Fibroblast of the aortic adventitia (primary cell): ENCODE measurements around the gene LRIG1. TPM values are rescaled to one million over a fixed set of nuclear protein-coding genes. Genes with fewer than 3 reads are reported as not detected.
A peak's percentile ranks its signal among the peaks of the same experiment; 100 is the strongest.

Source experiments
- DNase-seq: peaks from one replicate; pipeline ENCODE4 v3.0.0-alpha.2; 2010; ENCODE audit warnings: low read depth
- H3K4me3 ChIP-seq: 2 replicates; pipeline ENCODE4 v1.5.1; 2011; ENCODE audit warnings: low read depth, mild to moderate bottlenecking, control low read depth, low read length, moderate library complexity
- total RNA-seq: library from RNA; depleted of rRNA; stranded (reverse); fragments of >200 nt; gene quantifications from 2 replicates; pipeline ENCODE4 v1.2.3, GENCODE V29; 2012; ENCODE audit warnings: low replicate concordance
- TF ChIP-seq, protein P1 (sequence below): IDR thresholded peaks from 2 replicates; pipeline ENCODE4 v1.5.1; 2011; ENCODE audit warnings: mild to moderate bottlenecking, low read length, control low read depth, inconsistent platforms; ENCODE audit not compliant: insufficient read depth

The LRIG1 gene
- total RNA-seq, 1 donor = 26.4 TPM

DNA sequence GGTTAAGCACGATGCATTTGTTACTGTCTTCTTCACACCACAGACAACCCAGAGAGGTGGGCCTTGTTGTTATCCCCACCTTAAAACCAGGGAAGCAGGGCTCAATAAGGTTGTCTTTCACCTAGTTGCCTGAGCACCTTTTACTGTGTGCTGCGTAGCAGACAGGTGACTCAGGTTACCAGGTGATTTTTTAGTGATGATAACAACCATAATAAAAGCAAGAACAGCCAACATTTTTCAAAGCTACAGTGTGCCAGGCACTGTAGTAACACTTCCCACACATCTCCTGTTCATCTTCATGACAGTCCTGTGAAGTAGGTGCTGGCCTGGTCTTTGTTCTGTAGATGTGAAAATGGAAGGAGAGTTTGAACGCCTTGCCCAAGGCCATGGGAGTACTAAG, 147.8 kb downstream of the LRIG1 start:
- TF ChIP-seq, protein P1, sequence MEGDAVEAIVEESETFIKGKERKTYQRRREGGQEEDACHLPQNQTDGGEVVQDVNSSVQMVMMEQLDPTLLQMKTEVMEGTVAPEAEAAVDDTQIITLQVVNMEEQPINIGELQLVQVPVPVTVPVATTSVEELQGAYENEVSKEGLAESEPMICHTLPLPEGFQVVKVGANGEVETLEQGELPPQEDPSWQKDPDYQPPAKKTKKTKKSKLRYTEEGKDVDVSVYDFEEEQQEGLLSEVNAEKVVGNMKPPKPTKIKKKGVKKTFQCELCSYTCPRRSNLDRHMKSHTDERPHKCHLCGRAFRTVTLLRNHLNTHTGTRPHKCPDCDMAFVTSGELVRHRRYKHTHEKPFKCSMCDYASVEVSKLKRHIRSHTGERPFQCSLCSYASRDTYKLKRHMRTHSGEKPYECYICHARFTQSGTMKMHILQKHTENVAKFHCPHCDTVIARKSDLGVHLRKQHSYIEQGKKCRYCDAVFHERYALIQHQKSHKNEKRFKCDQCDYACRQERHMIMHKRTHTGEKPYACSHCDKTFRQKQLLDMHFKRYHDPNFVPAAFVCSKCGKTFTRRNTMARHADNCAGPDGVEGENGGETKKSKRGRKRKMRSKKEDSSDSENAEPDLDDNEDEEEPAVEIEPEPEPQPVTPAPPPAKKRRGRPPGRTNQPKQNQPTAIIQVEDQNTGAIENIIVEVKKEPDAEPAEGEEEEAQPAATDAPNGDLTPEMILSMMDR = no peak
- H3K4me3 ChIP-seq = no peak overlapping the region
- no peak for DNase-seq

DNA sequence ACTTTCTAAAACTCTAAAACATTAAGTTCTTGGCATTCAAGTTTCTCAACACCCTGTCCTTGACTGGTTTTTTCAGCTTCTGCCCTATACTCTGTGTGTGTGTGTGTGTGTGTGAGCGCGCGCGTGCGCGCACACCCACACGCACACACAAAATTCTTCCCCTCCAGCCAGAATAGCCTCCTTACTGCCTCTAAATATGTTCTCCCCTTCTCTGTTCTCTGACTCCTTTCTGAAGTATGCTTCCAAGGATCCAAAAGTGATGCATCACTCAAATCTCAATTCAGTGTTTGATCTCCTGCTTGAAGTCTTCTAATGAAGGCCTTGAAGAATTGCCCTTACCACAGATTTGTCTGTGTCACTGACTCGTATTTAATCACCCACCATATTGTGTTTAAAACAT, 150.2 kb downstream of the LRIG1 start:
- no peak overlapping the region for H3K4me3 ChIP-seq
- TF ChIP-seq, protein P1 = no peak
- peak; percentile 32 for DNase-seq

DNA sequence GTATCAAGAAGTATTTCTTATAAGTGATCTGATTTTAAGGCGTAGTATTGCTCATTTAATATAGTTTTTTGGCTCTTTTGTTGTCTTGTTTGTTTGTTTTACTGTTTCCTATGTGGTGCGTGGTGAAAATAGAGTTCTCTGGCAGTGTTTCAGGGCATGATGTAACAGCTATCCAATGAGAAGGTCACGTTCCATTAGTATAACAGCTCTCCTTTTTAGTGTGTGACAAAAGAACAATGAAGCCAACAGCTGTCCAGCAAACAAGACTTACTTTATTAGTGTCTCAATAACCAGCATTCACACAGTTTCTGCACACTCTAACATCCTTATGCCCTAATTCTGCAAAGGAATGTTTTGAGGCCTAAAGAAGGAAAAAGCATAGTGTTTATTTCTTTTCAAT, 152.1 kb downstream of the LRIG1 start:
- no peak for DNase-seq
- TF ChIP-seq, protein P1 = no peak
- no peak overlapping the region for H3K4me3 ChIP-seq

DNA sequence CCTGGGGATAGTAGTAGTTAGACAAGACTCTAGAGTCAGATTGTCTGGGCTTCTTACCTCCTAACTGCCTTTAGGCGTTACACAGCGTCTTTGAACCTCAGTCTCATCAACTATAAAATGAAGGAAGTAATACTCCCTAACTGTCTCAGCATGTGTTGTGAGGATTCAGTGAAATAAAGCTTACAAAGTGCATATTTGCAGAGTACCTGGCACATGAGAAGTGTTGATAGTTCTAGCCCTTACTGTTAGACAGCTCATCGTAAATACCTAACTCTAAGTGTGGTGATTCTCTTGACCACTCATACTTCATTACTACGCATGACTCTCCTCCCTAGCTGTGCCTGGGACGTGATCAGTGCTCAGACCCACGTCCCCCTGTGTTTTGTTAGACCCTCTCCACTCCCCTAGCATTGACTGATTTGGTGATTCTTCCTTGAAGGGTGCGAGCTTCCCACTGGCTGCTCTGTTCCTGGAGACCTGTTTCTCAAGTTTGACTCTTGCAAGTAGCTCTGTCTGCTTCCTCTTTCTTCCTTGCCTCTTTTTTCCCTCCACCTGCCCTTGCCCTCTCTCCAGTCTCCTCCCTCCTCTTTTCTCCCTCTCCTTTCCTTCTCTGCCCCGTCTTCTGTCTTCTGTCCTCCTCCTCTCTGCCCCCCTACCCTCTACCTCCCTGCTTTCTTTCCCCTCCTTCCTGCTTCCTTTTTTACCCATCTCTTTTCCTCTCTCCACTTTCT, 155.8 kb downstream of the LRIG1 start:
- TF ChIP-seq, protein P1 = no peak
- no peak overlapping the region for H3K4me3 ChIP-seq
- DNase-seq = no peak

DNA sequence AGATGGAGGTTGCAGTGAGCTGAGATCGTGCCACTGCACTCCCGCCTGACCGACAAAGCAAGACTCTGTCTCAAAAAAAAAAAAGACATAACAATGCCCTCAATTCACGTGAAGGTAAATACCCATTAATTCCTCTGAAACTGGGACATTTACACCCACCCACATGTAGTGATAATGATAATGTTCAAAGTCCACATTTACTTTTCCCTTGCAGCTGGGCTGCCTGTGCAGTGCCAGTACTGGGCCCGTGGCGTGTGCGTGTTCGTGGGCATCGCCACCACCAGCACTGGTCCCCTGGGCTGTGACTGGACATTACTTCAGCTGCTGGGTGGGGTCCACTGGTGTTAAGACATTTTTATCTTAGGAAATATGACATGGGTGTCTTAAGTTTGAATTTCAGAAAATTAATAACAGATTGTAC, 156.4 kb downstream of the LRIG1 start:
- H3K4me3 ChIP-seq = no peak overlapping the region
- peak; percentile 11 for DNase-seq
- TF ChIP-seq, protein P1 = no peak

DNA sequence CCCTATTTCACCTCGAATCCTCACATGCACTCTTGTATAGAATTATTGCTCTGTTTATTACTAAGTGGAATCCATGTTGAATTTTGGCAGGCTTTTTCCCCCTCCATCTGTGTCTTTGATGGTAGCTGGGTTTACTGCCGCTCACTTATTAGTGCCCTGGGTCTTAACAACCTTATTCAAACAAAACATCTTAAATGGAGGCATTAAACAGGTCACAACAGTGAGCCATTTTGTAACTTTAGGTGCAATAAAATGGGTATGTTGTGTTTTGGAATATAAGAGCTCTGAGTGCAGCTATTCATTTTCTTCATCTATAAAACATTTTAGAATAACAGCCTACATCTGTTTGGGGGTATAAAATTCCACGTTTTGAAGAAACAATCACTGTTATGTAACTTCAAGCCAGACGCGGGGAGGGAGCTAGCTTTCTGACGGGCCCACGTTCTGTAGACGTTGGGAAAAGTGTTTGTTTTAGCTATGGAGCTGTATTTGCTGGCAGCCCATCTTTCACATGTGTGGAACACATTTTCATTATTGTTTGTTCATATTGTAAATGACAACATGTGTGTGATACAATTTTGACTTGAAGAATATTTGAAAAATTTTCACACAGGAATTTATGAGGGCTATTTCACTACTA, 158.0 kb downstream of the LRIG1 start:
- no peak for DNase-seq
- H3K4me3 ChIP-seq = no peak overlapping the region
- TF ChIP-seq, protein P1 = no peak

DNA sequence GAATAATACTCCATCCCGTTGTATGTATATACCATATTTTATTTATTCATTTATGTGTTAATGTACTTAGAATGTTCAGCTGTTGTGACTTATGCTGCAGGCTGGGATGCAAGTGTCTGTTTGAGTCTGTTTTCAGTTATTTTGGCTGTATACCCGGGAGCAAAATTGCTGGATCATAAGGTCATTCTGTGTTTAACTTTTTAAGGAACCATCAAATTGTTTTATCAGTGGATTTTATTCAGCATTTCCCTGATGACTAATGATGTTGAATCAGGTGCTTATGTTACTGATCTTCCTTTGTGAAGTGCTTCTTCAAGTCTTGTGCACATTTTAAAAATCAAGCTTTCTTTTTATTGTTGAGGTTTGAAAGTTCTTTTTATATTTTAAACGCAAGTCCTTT, 161.9 kb downstream of the LRIG1 start:
- no peak overlapping the region for H3K4me3 ChIP-seq
- TF ChIP-seq, protein P1 = no peak
- peak; percentile 71 for DNase-seq
